RCC 7860 (cell line): ENCODE data around the gene SYT8.

ENCODE experiments used
- DNase-seq: peaks from one replicate; pipeline ENCODE4 v3.0.0-alpha.2; 2015; ENCODE audit warnings: low spot score
- FAIRE-seq: peaks from 2 replicates; lab custom pipeline; 2012; peaks lifted over from hg19 to GRCh38; lab: Jason Lieb, UNC

SYT8 gene

DNA sequence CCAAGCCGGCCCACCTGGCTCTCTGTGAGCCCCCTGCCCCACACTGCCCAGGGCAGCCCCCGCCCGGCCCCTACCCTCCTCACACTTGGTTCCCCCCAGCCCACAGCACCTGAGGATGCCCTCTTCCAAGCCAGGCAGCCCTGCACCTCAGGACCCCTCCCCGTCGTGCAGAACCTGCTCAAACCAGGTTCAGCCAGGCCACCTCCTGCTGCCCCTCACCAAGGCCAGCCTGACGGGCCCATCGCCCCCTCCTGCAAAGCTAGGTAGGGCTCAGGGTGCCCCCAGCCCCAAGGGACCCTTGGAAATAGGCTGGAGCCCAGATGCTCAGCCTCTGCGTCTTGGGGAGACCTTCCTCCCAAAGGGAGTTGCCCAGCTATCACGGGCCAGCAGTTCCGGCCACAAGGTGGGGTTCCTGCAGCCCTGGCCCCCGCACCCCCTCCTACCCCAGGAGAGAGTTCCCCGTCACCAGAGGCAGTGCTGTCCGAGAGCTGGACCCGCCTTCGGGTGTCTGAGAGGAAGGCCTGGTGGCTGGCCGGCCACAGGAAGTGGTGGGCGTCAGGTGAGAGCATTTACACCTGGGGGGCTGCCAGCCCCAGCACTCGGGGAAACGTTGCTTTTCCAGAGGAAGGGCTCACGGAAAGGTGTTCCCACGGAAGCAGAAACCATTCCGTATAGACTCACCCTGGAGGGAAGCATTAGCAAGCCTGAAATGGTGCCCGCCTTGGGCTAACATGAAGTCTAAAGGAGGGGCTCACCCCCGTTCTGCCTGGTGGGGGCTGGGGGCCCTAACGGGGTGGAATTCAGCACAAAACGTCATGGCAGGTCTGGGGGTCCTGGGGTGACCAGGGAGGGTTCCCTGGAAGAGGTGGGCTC, 3.2 kb upstream of the SYT8 start:
- FAIRE-seq (no peak), DNase-seq (no peak)

- no peak for DNase-seq
- FAIRE-seq, result no peak
Observed at GRCh38 chr11:1832211-1832919, 2.4 kb upstream of the SYT8 start.

GRCh38 chr11:1832920-1833295, 1.9 kb upstream of the SYT8 start:
- DNase-seq (no peak), FAIRE-seq (no peak)

- FAIRE-seq (no peak), DNase-seq (no peak)
Observed at GRCh38 chr11:1834062-1834610, 654 bp upstream of the SYT8 start.

- no peak for DNase-seq
- FAIRE-seq, result no peak
Observed at GRCh38 chr11:1835671-1836010, 851 bp downstream of the SYT8 start.

GRCh38 chr11:1836011-1836945, 1.5 kb downstream of the SYT8 start:
- no peak for FAIRE-seq
- DNase-seq, result no peak

- no peak for FAIRE-seq
Observed at GRCh38 chr11:1837171-1838076, 2.6 kb downstream of the SYT8 start.

DNA sequence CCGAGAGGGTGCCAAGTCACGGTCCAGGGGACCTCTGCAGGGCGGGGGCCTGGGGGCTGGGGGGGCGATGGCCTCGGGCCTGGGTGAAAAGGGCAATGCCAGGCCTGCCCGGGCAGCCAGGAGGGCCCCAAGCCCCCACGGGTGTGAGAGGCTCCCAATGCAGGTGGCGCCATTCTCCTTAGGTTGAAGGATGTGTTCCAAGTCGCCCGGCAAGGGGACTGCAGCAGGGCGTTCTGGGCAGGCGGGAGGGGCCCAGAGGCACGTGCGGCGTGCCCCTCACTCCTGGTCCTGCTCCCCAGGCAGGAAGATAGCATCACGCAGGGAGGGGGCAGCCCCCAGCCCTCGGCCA, 3.3 kb downstream of the SYT8 start:
- DNase-seq, result no peak

More at GRCh38 chr11:1837171-1838076, 2.6 kb downstream of the SYT8 start:
- no peak for DNase-seq

DNA sequence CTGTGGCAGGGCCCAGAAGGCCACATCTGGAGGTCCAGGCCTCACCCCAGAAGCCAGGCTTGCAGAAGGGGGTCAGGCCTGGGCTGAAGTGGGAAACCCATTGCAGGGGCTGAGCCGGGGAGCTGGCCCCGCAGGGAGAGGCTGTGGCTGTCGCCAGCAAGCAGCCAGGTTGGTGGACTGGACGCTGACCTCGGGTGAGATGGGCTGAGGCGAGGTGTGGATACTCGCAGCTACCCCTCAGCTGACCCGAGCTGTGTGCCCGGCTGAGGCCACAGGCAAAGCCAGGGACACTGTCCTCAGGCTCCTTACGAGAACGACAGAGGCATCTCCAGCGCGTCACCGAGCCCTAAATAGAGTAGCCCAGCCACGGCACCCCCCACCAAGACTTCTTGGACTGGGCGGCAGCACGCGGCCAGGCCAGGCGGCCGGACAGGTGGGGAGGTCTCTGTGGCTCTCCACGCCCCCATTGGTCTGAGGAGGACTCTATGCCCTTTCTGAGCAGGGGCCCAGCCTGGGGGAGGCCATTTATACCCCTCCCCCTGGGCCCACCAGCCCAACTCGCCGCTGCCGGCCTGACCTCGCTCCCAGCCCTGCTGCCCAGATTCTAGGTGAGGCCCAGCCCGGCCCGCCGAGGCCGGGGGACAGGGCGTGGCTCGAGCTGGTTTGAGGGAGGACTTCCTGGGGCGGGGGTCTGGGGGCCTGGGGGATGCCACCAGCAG, 3.8 kb downstream of the SYT8 start, which contains the start of gene TNNI2:
TSS of gene TNNI2 (plus strand) at position 556 of the 719 bp plus-strand sequence. CDS start 716 bp downstream, outside the sequence.
- FAIRE-seq (no peak), DNase-seq (no peak)

More for the DNA sequence above, 3.3 kb downstream of the SYT8 start:
- FAIRE-seq, result no peak

- FAIRE-seq (no peak), DNase-seq (no peak)
Observed at GRCh38 chr11:1839204-1839923, 4.6 kb downstream of the SYT8 start.

DNA sequence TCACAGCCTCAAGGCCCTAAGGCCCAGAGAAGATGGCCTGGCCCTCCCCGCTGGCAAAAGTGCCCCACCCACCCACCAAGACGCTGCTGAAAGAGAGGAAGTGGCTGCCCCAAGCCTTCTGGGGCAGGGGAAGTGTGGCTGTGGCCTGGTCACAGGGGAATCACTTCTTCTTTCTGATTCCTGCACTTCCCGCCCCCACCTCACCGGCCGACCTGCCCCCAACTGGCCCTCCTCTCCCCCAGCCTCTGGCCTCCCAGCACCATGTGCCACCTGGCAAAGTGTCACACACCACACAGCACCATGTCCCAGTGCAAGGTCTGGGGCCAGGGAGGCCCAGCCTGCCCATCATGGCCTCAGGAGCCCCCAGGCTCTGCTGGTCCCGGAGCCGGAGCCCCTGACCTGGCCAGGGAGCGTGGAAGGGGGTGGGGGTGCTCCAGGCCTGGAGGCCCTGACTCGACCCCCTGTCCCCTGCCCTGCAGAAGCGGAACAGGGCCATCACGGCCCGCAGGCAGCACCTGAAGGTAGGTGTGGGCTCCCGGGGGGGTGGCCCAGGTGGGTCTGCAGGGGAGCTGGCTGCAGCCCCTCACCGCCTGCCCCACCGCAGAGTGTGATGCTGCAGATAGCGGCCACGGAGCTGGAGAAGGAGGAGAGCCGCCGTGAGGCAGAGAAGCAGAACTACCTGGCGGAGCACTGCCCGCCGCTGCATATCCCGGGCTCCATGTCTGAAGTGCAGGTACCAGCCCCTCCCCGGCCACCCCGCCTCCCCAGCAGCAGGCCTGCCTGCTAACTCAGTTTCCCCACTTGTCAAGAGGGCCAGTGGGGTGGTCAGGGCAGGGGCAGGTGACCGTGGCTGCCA, 5.4 kb downstream of the SYT8 start:
- DNase-seq, result no peak
- FAIRE-seq, result no peak

GRCh38 chr11:1840780-1841480, 6.1 kb downstream of the SYT8 start:
- FAIRE-seq (no peak), DNase-seq (no peak)

- DNase-seq (no peak), FAIRE-seq (no peak)
Observed at GRCh38 chr11:1841511-1842148, 6.8 kb downstream of the SYT8 start.

- FAIRE-seq, result no peak
- DNase-seq, result no peak
Observed at GRCh38 chr11:1842149-1843097, 7.6 kb downstream of the SYT8 start.

- FAIRE-seq (no peak), DNase-seq (no peak)
Observed at GRCh38 chr11:1843098-1843473, 8.3 kb downstream of the SYT8 start.
